HG03354 (cell line): ENCODE data around the gene TPO.
"Not testable (repeated sequence)": the region's sequence is repeated elsewhere in the genome, so short reads cannot be mapped to it uniquely, and the experiment has no call there.

Experiments
- ATAC-seq: cut with Tn5 transposase; IDR thresholded peaks from one replicate; pipeline ENCODE4 v1.9.1; 2021; ENCODE audit warnings: mild to moderate bottlenecking; ENCODE audit not compliant: unreplicated experiment, poor library complexity, severe bottlenecking

Gene TPO

GRCh38 chr2:1402064-1402463, 11.2 kb upstream of the TPO start:
- no peak for ATAC-seq

DNA sequence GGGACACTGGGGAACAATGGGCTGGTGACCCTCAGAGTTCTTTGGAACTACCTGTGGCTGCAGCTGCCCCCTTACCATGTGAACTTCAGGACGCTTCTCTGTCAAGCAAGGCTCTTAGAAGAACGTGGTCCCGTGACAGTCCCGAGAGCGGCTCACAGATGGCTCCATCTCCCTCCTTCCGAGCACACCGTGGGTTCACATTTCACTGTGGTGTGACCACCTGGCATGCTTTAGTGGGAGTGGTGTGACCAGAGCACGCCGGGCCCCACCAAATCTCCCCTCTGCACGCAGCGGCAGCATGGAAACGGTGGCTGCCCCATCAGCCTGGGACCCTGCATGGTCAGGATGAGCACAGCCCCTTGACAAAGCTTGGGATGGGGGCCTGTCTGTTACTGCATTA, 9.7 kb upstream of the TPO start:
- ATAC-seq = no peak

DNA sequence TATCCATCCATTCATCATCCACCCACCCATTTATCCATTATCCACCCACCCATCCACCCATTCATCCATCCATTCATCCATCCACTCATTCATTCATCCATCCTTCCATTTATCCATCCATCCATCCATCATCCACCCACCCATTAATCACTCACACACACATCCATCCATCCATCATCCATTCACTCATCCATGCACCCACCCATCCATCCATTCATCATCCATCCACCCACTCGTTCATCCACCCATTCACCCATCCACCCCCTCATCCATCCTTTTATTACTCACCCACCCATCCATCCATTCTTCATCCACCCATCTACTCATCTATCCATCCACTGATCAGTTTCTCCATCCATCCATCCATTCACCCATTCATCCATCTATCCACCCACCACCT, 8.1 kb upstream of the TPO start:
- no peak for ATAC-seq

DNA sequence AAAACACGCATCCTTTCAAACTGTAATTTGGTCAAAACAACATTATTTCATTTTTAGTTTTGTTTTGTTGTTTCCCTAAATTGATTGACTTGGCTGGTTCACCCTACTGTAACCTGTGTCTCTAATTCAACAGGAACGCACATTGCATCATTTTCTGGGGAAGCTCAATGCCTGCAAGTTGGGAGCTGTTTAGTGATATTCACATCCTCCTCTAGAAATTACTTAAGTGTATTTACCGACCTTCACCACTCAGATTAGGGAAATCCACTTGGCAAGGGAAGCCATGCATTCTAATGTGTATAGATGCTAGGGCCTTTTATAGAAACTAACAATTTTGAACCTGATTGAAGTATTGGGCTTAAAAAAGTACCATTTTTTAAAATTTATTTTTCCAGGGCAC, 7.3 kb upstream of the TPO start:
- ATAC-seq = no peak

- ATAC-seq = no peak
Measured at GRCh38 chr2:1406434-1406833, 6.8 kb upstream of the TPO start.

DNA sequence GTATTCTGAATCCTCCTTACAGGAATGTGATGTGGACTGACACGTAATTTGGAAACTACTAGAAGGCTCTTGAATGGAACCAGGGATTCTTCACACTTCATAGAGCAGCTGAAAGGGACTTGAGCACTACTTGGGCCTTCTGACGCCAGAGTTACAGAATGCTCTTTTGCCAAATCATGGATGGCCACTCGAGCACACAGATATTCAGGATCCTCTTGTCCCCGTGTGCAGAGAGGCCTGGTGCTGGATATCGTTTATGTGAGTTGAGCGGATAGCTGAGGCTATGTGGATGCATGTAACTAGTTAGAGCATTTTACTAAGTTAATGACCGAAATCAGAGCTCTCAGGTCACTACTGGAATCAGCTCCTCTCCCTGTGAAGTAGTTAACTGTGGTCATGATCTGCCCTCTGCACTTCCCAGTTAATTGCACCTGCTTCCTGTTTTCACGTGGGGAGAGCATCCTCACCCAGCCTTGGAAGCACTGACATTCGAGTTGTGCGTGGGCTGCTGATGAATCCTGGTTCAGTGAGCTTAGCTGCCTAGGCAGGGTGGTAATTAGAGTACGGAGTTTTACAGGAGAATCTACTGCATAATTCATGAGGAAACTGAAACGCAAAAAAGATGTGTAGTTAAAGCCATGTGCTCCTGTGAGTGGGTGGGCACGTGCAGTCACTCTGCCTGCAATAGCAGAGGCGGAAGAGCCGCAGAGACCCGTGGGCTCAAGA, 5.2 kb upstream of the TPO start:
- no peak for ATAC-seq

DNA sequence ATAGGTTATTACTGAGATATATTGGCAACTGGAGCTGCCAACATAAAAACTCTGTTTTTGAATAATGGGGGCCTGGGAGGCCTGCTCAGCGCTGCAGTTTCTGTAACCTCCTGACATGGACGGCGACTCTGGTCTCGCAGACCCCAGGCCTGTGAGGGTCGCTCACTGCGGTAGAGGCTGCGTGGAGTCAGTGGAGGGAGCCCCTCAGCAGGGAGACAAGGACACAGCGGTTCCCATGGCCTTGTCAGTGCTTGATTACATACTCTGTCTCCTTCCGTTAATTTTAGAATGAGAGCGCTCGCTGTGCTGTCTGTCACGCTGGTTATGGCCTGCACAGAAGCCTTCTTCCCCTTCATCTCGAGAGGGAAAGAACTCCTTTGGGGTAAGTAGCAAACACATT, 858 bp downstream of the TPO start:
- no peak for ATAC-seq

DNA sequence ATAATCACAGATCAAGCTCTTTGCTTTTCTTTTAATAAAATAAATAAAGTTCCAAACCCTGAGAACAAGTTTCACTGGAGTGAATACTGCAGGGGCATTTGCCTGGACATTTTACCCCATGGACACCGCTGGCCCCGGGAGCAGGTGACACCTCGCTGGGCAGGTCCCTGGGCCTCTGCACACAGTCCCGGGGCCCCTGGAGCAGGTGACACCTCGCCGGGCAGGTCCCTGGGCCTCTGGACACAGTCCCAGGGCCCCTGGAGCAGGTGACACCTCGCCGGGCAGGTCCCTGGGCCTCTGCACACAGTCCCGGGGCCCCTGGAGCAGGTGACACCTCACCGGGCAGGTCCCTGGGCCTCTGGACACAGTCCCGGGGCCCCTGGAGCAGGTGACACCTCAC, 1.6 kb downstream of the TPO start:
- ATAC-seq = not testable (repeated sequence)

- ATAC-seq = no peak
Measured at GRCh38 chr2:1415501-1415900, 2.2 kb downstream of the TPO start.

DNA sequence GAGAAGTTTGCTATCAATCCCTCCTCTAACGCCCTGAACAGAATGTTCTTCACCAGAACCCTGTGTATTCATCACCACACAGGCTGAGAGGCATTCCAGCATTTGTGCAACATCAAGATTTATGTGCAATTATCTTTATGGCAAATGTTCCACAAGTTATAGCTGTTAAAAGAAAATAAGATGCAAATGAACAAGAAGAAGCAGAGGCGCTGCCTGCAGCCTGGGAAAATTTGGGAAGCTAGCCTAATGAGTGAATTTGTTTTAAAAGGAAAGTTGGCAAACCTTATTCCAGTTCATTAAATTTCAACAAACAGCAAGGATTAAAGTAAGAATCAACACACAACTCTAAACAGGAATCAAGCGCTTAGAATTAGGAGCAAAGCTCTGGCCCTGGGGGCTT, 5.3 kb downstream of the TPO start:
- no peak for ATAC-seq

DNA sequence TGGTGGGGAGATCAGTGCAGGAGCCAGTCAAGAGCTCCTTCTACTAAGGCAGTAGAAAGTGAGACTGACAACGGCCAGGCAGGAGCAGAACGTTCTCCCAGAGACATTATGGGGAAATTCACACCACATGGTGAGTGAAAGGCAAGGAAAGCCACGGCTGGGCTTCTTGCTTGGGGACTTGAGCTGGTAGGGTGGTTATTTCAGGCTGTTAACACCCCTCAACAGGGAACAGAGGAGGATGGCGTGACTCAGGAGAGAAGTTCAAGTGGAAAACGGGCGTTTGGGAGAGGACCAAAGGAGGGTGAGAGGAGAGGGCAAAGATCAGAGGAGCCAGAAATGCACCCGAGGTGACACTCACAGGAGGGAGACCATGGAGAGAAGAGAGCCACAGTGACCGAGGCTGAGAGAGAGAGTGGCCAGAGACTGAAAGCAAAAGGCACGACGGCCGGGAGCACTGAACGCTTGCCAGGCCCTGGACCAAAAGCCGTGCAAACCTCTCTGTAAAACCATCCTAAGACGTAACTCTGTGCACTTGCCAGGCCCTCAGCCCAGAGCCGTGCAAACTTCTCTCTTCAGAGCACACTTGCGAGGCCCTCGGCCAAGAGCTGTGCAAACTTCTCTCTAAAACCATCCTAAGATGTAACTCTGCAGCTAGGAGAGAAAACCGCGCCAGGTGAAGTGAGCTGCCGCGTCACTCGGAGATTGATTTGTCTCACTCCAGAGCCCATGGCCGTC, 7.7 kb downstream of the TPO start:
- ATAC-seq = no peak

- no peak for ATAC-seq
Measured at GRCh38 chr2:1421731-1422130, 8.5 kb downstream of the TPO start.

DNA sequence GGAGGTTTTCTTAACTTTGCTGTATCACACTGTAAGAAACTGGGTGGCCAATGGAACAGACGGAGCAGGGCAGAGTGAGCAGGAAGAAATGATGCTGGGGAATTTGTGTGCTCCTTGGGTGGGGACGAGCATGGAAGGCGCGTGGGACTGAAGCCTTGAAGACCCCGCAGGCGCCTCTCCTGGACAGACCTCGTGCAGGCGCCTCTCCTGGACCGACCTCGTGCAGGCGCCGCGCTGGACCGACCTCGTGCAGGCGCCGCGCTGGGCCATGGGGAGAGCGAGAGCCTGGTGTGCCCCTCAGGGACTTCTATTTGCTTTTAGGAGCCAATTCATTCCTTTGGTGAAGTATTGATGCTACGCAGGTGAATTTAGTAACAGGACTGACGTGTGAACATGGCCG, 8.9 kb downstream of the TPO start:
- ATAC-seq = no peak

- no peak for ATAC-seq
Measured at GRCh38 chr2:1422716-1423285, 9.5 kb downstream of the TPO start.

DNA sequence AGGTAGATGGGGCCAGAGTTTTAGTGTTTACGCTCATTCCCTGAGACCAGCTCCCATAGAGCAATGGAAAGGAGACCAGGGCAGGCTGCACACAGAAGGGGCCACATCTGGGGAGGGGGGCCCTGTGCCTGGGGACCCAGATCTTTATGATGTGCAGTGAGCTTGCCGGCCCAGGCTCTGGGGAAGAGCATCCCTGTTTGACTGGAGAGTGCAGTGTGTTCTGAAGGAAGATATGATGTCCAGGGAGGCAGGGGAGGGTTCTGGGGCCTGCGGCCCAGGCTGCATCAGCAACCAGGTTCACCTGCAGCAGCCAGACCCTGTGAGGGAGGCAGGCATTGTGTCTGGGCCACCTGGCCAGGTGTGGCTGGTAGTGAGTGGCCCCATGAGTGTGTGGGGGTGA, 13.8 kb downstream of the TPO start:
- ATAC-seq = no peak

- ATAC-seq = no peak
Measured at GRCh38 chr2:1429895-1430294, 16.6 kb downstream of the TPO start.

GRCh38 chr2:1430491-1430890, 17.2 kb downstream of the TPO start:
- ATAC-seq = no peak

DNA sequence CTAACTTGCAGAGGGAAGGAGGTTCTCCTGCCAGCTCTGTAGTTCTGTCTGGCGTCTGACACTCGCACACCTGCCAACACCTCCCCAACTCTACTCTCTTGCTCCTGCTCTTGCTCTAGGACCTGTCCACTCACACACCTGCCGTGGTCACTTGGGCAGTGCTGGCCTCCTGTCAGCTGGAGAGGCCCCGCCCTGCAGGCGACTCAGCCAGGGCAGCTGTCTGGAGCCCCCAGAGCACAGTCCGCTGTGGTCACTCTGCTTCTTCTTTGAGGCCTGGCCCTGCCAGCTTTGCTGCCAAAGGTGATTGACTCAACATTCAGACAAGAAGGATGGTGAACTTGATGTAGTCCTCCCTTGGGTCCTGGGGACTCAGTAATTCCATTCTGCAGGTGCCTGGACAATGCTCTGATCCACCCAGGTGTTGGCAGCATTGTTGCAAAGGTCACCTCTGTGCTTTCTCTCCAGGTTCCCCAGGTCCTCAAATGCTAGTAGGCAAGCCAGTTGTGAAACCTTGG, 18.7 kb downstream of the TPO start:
- no peak for ATAC-seq

GRCh38 chr2:1432726-1433125, 19.5 kb downstream of the TPO start:
- ATAC-seq = no peak

GRCh38 chr2:1436369-1436768, 23.1 kb downstream of the TPO start:
- ATAC-seq = no peak

DNA sequence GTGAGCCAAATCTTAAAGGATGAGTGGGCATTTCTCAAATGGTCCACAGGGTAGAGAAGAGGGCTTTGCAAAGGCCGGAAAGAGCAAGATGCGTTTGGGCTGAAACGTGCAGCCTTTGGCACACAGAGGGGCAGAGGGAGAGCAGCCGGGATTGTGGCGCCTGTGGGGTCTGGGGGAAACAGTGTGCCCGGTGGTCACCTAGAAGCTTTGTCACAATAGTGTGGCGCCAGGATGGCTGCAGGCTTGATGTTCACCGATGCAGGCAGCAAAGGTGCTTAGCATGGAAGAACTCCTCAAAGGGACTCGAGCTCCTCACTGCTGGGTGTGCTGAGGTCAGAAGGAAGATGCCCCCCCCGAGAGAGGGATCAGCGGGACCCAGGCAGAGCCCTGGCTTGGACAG, 23.8 kb downstream of the TPO start:
- no peak for ATAC-seq
